ENCODE measurements around the gene NDUFA7.

DNA sequence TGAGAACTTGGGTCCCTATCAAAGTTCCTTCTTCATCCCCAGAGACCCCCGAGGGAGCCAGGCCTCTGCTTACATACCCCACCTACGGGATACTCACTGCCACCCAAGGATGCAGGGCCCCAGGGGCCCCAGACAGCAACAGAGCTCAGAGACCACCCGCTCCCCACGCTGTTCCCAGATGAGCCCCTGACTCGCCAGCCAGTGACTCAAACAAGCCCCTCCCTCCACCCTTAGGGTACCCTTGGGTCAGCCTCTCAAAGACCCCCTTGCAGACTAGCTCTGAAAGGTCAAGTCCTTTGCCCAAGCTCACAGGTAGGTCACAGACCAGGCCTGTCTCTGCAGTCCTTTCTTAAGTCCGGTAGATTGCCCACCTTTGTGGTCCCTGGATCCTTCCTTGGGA lies 58.7 kb downstream of the NDUFA7 start:
- TF ChIP-seq, protein P1, sequence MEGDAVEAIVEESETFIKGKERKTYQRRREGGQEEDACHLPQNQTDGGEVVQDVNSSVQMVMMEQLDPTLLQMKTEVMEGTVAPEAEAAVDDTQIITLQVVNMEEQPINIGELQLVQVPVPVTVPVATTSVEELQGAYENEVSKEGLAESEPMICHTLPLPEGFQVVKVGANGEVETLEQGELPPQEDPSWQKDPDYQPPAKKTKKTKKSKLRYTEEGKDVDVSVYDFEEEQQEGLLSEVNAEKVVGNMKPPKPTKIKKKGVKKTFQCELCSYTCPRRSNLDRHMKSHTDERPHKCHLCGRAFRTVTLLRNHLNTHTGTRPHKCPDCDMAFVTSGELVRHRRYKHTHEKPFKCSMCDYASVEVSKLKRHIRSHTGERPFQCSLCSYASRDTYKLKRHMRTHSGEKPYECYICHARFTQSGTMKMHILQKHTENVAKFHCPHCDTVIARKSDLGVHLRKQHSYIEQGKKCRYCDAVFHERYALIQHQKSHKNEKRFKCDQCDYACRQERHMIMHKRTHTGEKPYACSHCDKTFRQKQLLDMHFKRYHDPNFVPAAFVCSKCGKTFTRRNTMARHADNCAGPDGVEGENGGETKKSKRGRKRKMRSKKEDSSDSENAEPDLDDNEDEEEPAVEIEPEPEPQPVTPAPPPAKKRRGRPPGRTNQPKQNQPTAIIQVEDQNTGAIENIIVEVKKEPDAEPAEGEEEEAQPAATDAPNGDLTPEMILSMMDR (conservative IDR thresholded peaks at IDR 0.05; ENCODE audit: low read length): no peak
- no peak for TF ChIP-seq EZH2phosphoT487 (IDR thresholded peaks at IDR 0.05; ENCODE audit: borderline replicate concordance)

All from Loucy (cell line).